ENCODE measurements around the gene EPS8.
A peak's percentile ranks its signal among the peaks of the same experiment; 100 is the strongest.

EPS8 gene

GRCh38 chr12:15811214-15812127 is 22.3 kb upstream of the EPS8 start:
- no peak overlapping the region for H3K4me3 Mint-ChIP-seq
- no peak overlapping the region for H3K27ac Mint-ChIP-seq
- peaks cover 9% of the 10 kb centered on the region for H3K27me3 Mint-ChIP-seq
- no peak for DNase-seq
- H3K4me1 Mint-ChIP-seq (ENCODE audit: low read depth), result no peaks in the 10 kb centered on the region
- H3K9me3 Mint-ChIP-seq, result no peaks in the 10 kb centered on the region
- H3K36me3 Mint-ChIP-seq (ENCODE audit: low read depth), result no peaks in the 10 kb centered on the region

- H3K4me1 Mint-ChIP-seq (ENCODE audit: low read depth), result no peaks in the 10 kb centered on the region
- no peak overlapping the region for H3K4me3 Mint-ChIP-seq
- H3K9me3 Mint-ChIP-seq, result no peaks in the 10 kb centered on the region
- no peak for DNase-seq
- no peaks in the 10 kb centered on the region for H3K36me3 Mint-ChIP-seq (ENCODE audit: low read depth)
- H3K27ac Mint-ChIP-seq, result no peak overlapping the region
- H3K27me3 Mint-ChIP-seq, result peaks cover 6% of the 10 kb centered on the region
Measured at GRCh38 chr12:15808652-15809051, 19.5 kb upstream of the EPS8 start.

GRCh38 chr12:15808250-15808649 is 19.1 kb upstream of the EPS8 start:
- Mint-ChIP-seq H3K4me3 (no peak overlapping the region), H3K36me3 (ENCODE audit: low read depth) (no peaks in the 10 kb centered on the region), H3K9me3 (no peaks in the 10 kb centered on the region), H3K27ac (no peak overlapping the region), H3K27me3 (peaks cover 4% of the 10 kb centered on the region), H3K4me1 (ENCODE audit: low read depth) (no peaks in the 10 kb centered on the region)
- no peak for DNase-seq

GRCh38 chr12:15806826-15807225 is 17.6 kb upstream of the EPS8 start:
- no peak overlapping the region for H3K27ac Mint-ChIP-seq
- no peaks in the 10 kb centered on the region for H3K27me3 Mint-ChIP-seq
- H3K36me3 Mint-ChIP-seq (ENCODE audit: low read depth), result no peaks in the 10 kb centered on the region
- no peak for DNase-seq
- no peak overlapping the region for H3K4me3 Mint-ChIP-seq
- H3K9me3 Mint-ChIP-seq, result no peaks in the 10 kb centered on the region
- no peaks in the 10 kb centered on the region for H3K4me1 Mint-ChIP-seq (ENCODE audit: low read depth)

GRCh38 chr12:15801770-15802744 is 12.9 kb upstream of the EPS8 start:
- Mint-ChIP-seq H3K4me1 (ENCODE audit: low read depth) (no peaks in the 10 kb centered on the region), H3K36me3 (ENCODE audit: low read depth) (no peaks in the 10 kb centered on the region), H3K27ac (no peak overlapping the region), H3K9me3 (no peaks in the 10 kb centered on the region), H3K27me3 (peaks cover 8% of the 10 kb centered on the region), H3K4me3 (no peak overlapping the region)
- no peak for DNase-seq

GRCh38 chr12:15800278-15800677 is 11.1 kb upstream of the EPS8 start:
- Mint-ChIP-seq H3K27me3 (peaks cover 8% of the 10 kb centered on the region), H3K4me3 (no peak overlapping the region), H3K4me1 (ENCODE audit: low read depth) (no peaks in the 10 kb centered on the region), H3K27ac (no peak overlapping the region), H3K36me3 (ENCODE audit: low read depth) (no peaks in the 10 kb centered on the region), H3K9me3 (no peaks in the 10 kb centered on the region)
- DNase-seq, result no peak

GRCh38 chr12:15797818-15798217 is 8.6 kb upstream of the EPS8 start:
- H3K36me3 Mint-ChIP-seq (ENCODE audit: low read depth), result no peaks in the 10 kb centered on the region
- DNase-seq, result no peak
- H3K4me3 Mint-ChIP-seq, result no peak overlapping the region
- H3K27me3 Mint-ChIP-seq, result peaks cover 19% of the 10 kb centered on the region
- no peaks in the 10 kb centered on the region for H3K4me1 Mint-ChIP-seq (ENCODE audit: low read depth)
- no peak overlapping the region for H3K27ac Mint-ChIP-seq
- no peaks in the 10 kb centered on the region for H3K9me3 Mint-ChIP-seq

- Mint-ChIP-seq H3K9me3 (no peaks in the 10 kb centered on the region), H3K36me3 (ENCODE audit: low read depth) (no peaks in the 10 kb centered on the region), H3K27me3 (peaks cover 31% of the 10 kb centered on the region), H3K4me1 (ENCODE audit: low read depth) (peaks cover 5% of the 10 kb centered on the region), H3K27ac (no peak overlapping the region), H3K4me3 (no peak overlapping the region)
- no peak for DNase-seq
Measured at GRCh38 chr12:15796493-15797141, 7.4 kb upstream of the EPS8 start.

- Mint-ChIP-seq H3K4me3 (no peak overlapping the region), H3K36me3 (ENCODE audit: low read depth) (no peaks in the 10 kb centered on the region), H3K9me3 (no peaks in the 10 kb centered on the region), H3K27ac (no peak overlapping the region), H3K4me1 (ENCODE audit: low read depth) (peaks cover 10% of the 10 kb centered on the region), H3K27me3 (peaks cover 42% of the 10 kb centered on the region)
- no peak for DNase-seq
Measured at GRCh38 chr12:15794836-15795235, 5.6 kb upstream of the EPS8 start.

- no peak for DNase-seq
- peaks cover 13% of the 10 kb centered on the region for H3K4me1 Mint-ChIP-seq (ENCODE audit: low read depth)
- H3K27ac Mint-ChIP-seq, result no peak overlapping the region
- no peaks in the 10 kb centered on the region for H3K36me3 Mint-ChIP-seq (ENCODE audit: low read depth)
- H3K9me3 Mint-ChIP-seq, result no peaks in the 10 kb centered on the region
- H3K27me3 Mint-ChIP-seq, result peaks cover 43% of the 10 kb centered on the region
- no peak overlapping the region for H3K4me3 Mint-ChIP-seq
Measured at GRCh38 chr12:15794196-15794595, 5.0 kb upstream of the EPS8 start.

- peaks cover 69% of the 10 kb centered on the region for H3K27me3 Mint-ChIP-seq
- no peak overlapping the region for H3K27ac Mint-ChIP-seq
- H3K36me3 Mint-ChIP-seq (ENCODE audit: low read depth), result no peaks in the 10 kb centered on the region
- peaks cover 21% of the 10 kb centered on the region for H3K4me1 Mint-ChIP-seq (ENCODE audit: low read depth)
- no peak for DNase-seq
- peak overlapping the region; percentile 77 for H3K4me3 Mint-ChIP-seq
- H3K9me3 Mint-ChIP-seq, result no peaks in the 10 kb centered on the region
Measured at GRCh38 chr12:15788233-15789219, 662 bp downstream of the EPS8 start.

GRCh38 chr12:15787778-15788177 is 1.4 kb downstream of the EPS8 start:
- Mint-ChIP-seq H3K27ac (no peak overlapping the region), H3K36me3 (ENCODE audit: low read depth) (no peaks in the 10 kb centered on the region), H3K9me3 (no peaks in the 10 kb centered on the region), H3K27me3 (peaks cover 73% of the 10 kb centered on the region), H3K4me1 (ENCODE audit: low read depth) (peaks cover 21% of the 10 kb centered on the region), H3K4me3 (no peak overlapping the region)
- DNase-seq, result no peak

- H3K27ac Mint-ChIP-seq, result no peak overlapping the region
- peaks cover 17% of the 10 kb centered on the region for H3K4me1 Mint-ChIP-seq (ENCODE audit: low read depth)
- H3K4me3 Mint-ChIP-seq, result no peak overlapping the region
- no peak for DNase-seq
- H3K9me3 Mint-ChIP-seq, result no peaks in the 10 kb centered on the region
- peaks cover 66% of the 10 kb centered on the region for H3K27me3 Mint-ChIP-seq
- no peaks in the 10 kb centered on the region for H3K36me3 Mint-ChIP-seq (ENCODE audit: low read depth)
Measured at GRCh38 chr12:15786772-15787171, 2.4 kb downstream of the EPS8 start.
